Urothelium cell line (cell line): Measurements from ENCODE around the gene MYNN.

Experiments
- DNase-seq: peaks from one replicate; pipeline ENCODE4 v3.0.0; 2011; ENCODE audit warnings: low spot score, mixed read lengths
- FAIRE-seq: peaks from 2 replicates; lab custom pipeline; 2011; peaks lifted over from hg19 to GRCh38; lab: Jason Lieb, UNC

Gene MYNN

GRCh38 chr3:169774186-169774585, 990 bp downstream of the MYNN start:
- FAIRE-seq (no peak), DNase-seq (no peak)

- FAIRE-seq: no peak
- no peak for DNase-seq
Measured at GRCh38 chr3:169777822-169778221, 4.6 kb downstream of the MYNN start.

GRCh38 chr3:169780742-169781141, 7.5 kb downstream of the MYNN start:
- DNase-seq (no peak), FAIRE-seq (no peak)

GRCh38 chr3:169781209-169781855, 8.1 kb downstream of the MYNN start:
- DNase-seq (no peak), FAIRE-seq (no peak)

GRCh38 chr3:169787120-169787519, 13.9 kb downstream of the MYNN start:
- no peak for DNase-seq
- FAIRE-seq: no peak

- DNase-seq (no peak), FAIRE-seq (no peak)
Measured at GRCh38 chr3:169787791-169788190, 14.6 kb downstream of the MYNN start.

- DNase-seq (no peak), FAIRE-seq (no peak)
Measured at GRCh38 chr3:169790219-169790618, 17.0 kb downstream of the MYNN start.

GRCh38 chr3:169790687-169791429, 17.7 kb downstream of the MYNN start:
- no peak for FAIRE-seq
- DNase-seq: no peak

- no peak for FAIRE-seq
- DNase-seq: no peak
Measured at GRCh38 chr3:169792359-169792758, 19.2 kb downstream of the MYNN start.

- no peak for DNase-seq
- no peak for FAIRE-seq
Measured at GRCh38 chr3:169804681-169805080, 31.5 kb downstream of the MYNN start.

GRCh38 chr3:169809230-169809795, 36.1 kb downstream of the MYNN start:
- DNase-seq (no peak), FAIRE-seq (no peak)

- no peak for FAIRE-seq
- no peak for DNase-seq
Measured at GRCh38 chr3:169811631-169812331, 38.6 kb downstream of the MYNN start.

- DNase-seq: peak; percentile 6
- FAIRE-seq: no peak
Measured at GRCh38 chr3:169812332-169813235, 39.4 kb downstream of the MYNN start, which contains the start of the genes LRRC34 and LRRIQ4. Gene LRRC34, minus strand, starts transcription at chr3:169812904. Its CDS starts 356 bp downstream, at chr3:169812548. Gene LRRIQ4, plus strand, starts transcription at chr3:169812870. Its CDS starts 9,052 bp downstream, at chr3:169821922.

GRCh38 chr3:169813278-169813677, 40.1 kb downstream of the MYNN start:
- FAIRE-seq: no peak
- no peak for DNase-seq

- FAIRE-seq (no peak), DNase-seq (no peak)
Measured at GRCh38 chr3:169813757-169814517, 40.7 kb downstream of the MYNN start.

GRCh38 chr3:169815590-169816150, 42.5 kb downstream of the MYNN start:
- FAIRE-seq (no peak), DNase-seq (no peak)

GRCh38 chr3:169818316-169818715, 45.1 kb downstream of the MYNN start:
- no peak for DNase-seq
- no peak for FAIRE-seq

GRCh38 chr3:169822091-169822490, 48.9 kb downstream of the MYNN start:
- no peak for FAIRE-seq
- DNase-seq: no peak

GRCh38 chr3:169822540-169822939, 49.3 kb downstream of the MYNN start:
- FAIRE-seq (no peak), DNase-seq (no peak)
